Aorta (tissue), 5 donors: ENCODE results near the gene SHISAL2A. TPM values are rescaled to one million over a fixed set of nuclear protein-coding genes. Genes with fewer than 3 reads are reported as not detected.
A peak's percentile ranks its signal among the peaks of the same experiment; 100 is the strongest.

Source experiments
- ATAC-seq: fragments of 200-7000 bp; cut with Tn5 transposase; one replicate; pipeline ENCODE4 v1.9.1; 2022; ENCODE audit warnings: moderate library complexity; ENCODE audit not compliant: low FRiP score
- DNase-seq, 2 donors: peaks; one replicate each; pipeline ENCODE4 v3.0.0-alpha.2; 2020
- H3K27ac ChIP-seq, 2 donors: one replicate each; pipeline ENCODE4 v1.5.1; 2013; ENCODE audit warnings: low read length in 2 of 2, mild to moderate bottlenecking in 2 of 2, moderate library complexity in 2 of 2, control low read depth in 1 of 2, inconsistent platforms in 1 of 2, low read depth in 1 of 2
- H3K27me3 ChIP-seq, 2 donors: one replicate each; pipeline ENCODE4 v1.6.1; 2013; ENCODE audit warnings: control low read depth in 1 of 2, low read length in 1 of 2, mild to moderate bottlenecking in 1 of 2, moderate library complexity in 1 of 2; ENCODE audit not compliant: insufficient read depth in 2 of 2, control insufficient read depth in 1 of 2
- H3K36me3 ChIP-seq, 2 donors: one replicate each; pipeline ENCODE4 v1.6.1; 2013; ENCODE audit warnings: control low read depth in 1 of 2, low read length in 1 of 2, mild to moderate bottlenecking in 1 of 2; ENCODE audit not compliant: insufficient read depth in 2 of 2, control insufficient read depth in 1 of 2
- H3K4me1 ChIP-seq, 2 donors: one replicate each; pipeline ENCODE4 v1.6.1; 2013; ENCODE audit warnings: low read length in 2 of 2, control low read depth in 1 of 2, mild to moderate bottlenecking in 1 of 2, moderate library complexity in 1 of 2; ENCODE audit not compliant: insufficient read depth in 2 of 2, control insufficient read depth in 1 of 2
- H3K4me3 ChIP-seq, 2 donors: one replicate each; pipeline ENCODE4 v1.5.1; 2013; ENCODE audit warnings: low read length in 2 of 2, control low read depth in 1 of 2, mild to moderate bottlenecking in 1 of 2
- H3K9me3 ChIP-seq: one replicate; pipeline ENCODE4 v1.6.1; 2013; ENCODE audit warnings: mild to moderate bottlenecking, low read length; ENCODE audit not compliant: control insufficient read depth
- WGBS, 2 donors: extraction: QIAGEN DNeasy Blood & Tissue Kit; methylation state at CpG; one replicate each; pipeline ENCODE4 v1.1.7; 2013; 5-methylcytosine and 5-hydroxymethylcytosine counted together
- intact Hi-C, 2 donors: fragments of 100-400 bp; cut with DNase I; formaldehyde crosslinking; loops; one replicate each; pipeline versions ENCODE4 v1.14.2 to v1.15.0; 2022
- polyA plus RNA-seq, 2 donors: library from polyadenylated mRNA; stranded (reverse); fragments of 200-250 nt; gene quantifications; one replicate each; pipeline ENCODE4 v1.2.3, GENCODE V29; 2013
- total RNA-seq, 2 donors: library from RNA; stranded (reverse); fragmentation: NEBNext Ultra II Directional; extraction: Animal tissue kit (Norgen Biotek cat#: 25700); gene quantifications; one replicate each; pipeline ENCODE4 v1.2.1, GENCODE V29; 2021
- donor health status: healthy with polysubstance abuse.
- donor health status: Bipolar disorder and iron deficiency.
- donor health status: DM: no; HTN: no; CAD: no.
- donor health status: DM: no; HTN: no; CAD: no.
- donor health status: DM: yes; HTN: yes; CAD: no.

SHISAL2A gene
- total and polyA plus RNA-seq, 4 donors, result 0.23 to 0.96 (median 0.88) TPM; not detected in 1

- intact Hi-C loops, result no loop called here
Observed at GRCh38 chr1:52613636-52614373, 19.2 kb upstream of the SHISAL2A start.

GRCh38 chr1:52614671-52615070 is 18.3 kb upstream of the SHISAL2A start:
- ATAC-seq (no peak), DNase-seq (no peak)
- Histone ChIP-seq H3K27me3 (no peaks in the 10 kb centered on the region), H3K36me3 (peaks cover 0 to 2% of the 10 kb centered on the region in 2 donors), H3K4me3 (no peak overlapping the region), H3K9me3 (no peaks in the 10 kb centered on the region), H3K27ac (no peak overlapping the region), H3K4me1 (no peaks in the 10 kb centered on the region)
- intact Hi-C loops, result no loop called here
- 95 to 96% methylated on average over 5 of the region's 5 CpGs for WGBS, 2 donors

More at GRCh38 chr1:52613636-52614373, 19.2 kb upstream of the SHISAL2A start:
- peaks cover 0 to 2% of the 10 kb centered on the region in 2 donors for H3K36me3 ChIP-seq
- H3K4me3 ChIP-seq, result no peak overlapping the region
- DNase-seq, result no peak
- no peaks in the 10 kb centered on the region for H3K9me3 ChIP-seq
- no peak for ATAC-seq
- H3K27ac ChIP-seq, result no peak overlapping the region
- 41 to 54% methylated on average over 2 of the region's 2 CpGs for WGBS, 2 donors
- no peaks in the 10 kb centered on the region for H3K4me1 ChIP-seq
- no peaks in the 10 kb centered on the region for H3K27me3 ChIP-seq

- WGBS, 2 donors, result 72 to 85% methylated on average over 5 of the region's 5 CpGs
- peaks cover under 1% of the 10 kb centered on the region for H3K9me3 ChIP-seq
- H3K4me1 ChIP-seq, result no peaks in the 10 kb centered on the region
- H3K27ac ChIP-seq, result no peak overlapping the region
- H3K4me3 ChIP-seq, result no peak overlapping the region
- no peaks in the 10 kb centered on the region for H3K27me3 ChIP-seq
- no peak for DNase-seq
- H3K36me3 ChIP-seq, result peaks cover 0 to 2% of the 10 kb centered on the region in 2 donors
- intact Hi-C loops, result no loop called here
- ATAC-seq, result no peak
Observed at GRCh38 chr1:52615489-52616042, 17.4 kb upstream of the SHISAL2A start.

GRCh38 chr1:52621950-52622349 is 11.0 kb upstream of the SHISAL2A start:
- Histone ChIP-seq H3K27ac (no peak overlapping the region), H3K4me3 (no peak overlapping the region), H3K4me1 (no peaks in the 10 kb centered on the region), H3K27me3 (no peaks in the 10 kb centered on the region), H3K9me3 (peaks cover 8% of the 10 kb centered on the region), H3K36me3 (peaks cover 0 to 2% of the 10 kb centered on the region in 2 donors)
- DNase-seq (no peak), ATAC-seq (no peak)
- intact Hi-C loops, result no loop called here
- 99 to 100% methylated on average over 2 of the region's 2 CpGs for WGBS, 2 donors

GRCh38 chr1:52623812-52624211 is 9.2 kb upstream of the SHISAL2A start:
- Histone ChIP-seq H3K9me3 (peaks cover 8% of the 10 kb centered on the region), H3K4me3 (no peak overlapping the region), H3K36me3 (peaks cover 0 to 2% of the 10 kb centered on the region in 2 donors), H3K27me3 (no peaks in the 10 kb centered on the region), H3K4me1 (no peaks in the 10 kb centered on the region), H3K27ac (no peak overlapping the region)
- no peak for DNase-seq
- intact Hi-C loops, result no loop called here
- 95% methylated on average over 3 of the region's 3 CpGs for WGBS, 2 donors
- ATAC-seq, result no peak

- ATAC-seq (no peak), DNase-seq (no peak)
- H3K9me3 ChIP-seq, result peaks cover 4% of the 10 kb centered on the region
- H3K4me3 ChIP-seq, result no peak overlapping the region
- WGBS, 2 donors, result 97 to 100% methylated on average over 2 of the region's 2 CpGs
- no peaks in the 10 kb centered on the region for H3K36me3 ChIP-seq
- intact Hi-C loops, result no loop called here
- H3K27ac ChIP-seq, result no peak overlapping the region
- no peaks in the 10 kb centered on the region for H3K27me3 ChIP-seq
- H3K4me1 ChIP-seq, result no peaks in the 10 kb centered on the region
Observed at GRCh38 chr1:52627028-52627427, 5.9 kb upstream of the SHISAL2A start.

- 67 to 68% methylated on average over 8 of the region's 8 CpGs for WGBS, 2 donors
- Histone ChIP-seq H3K9me3 (no peaks in the 10 kb centered on the region), H3K27ac (no peak overlapping the region), H3K27me3 (no peaks in the 10 kb centered on the region), H3K4me1 (no peaks in the 10 kb centered on the region), H3K36me3 (no peaks in the 10 kb centered on the region), H3K4me3 (no peak overlapping the region)
- no peak for DNase-seq
- no peak for ATAC-seq
- intact Hi-C loops, result no loop called here
Observed at GRCh38 chr1:52628614-52629324, 4.2 kb upstream of the SHISAL2A start.

GRCh38 chr1:52629325-52629643 is 3.7 kb upstream of the SHISAL2A start:
- Histone ChIP-seq H3K27me3 (no peaks in the 10 kb centered on the region), H3K9me3 (no peaks in the 10 kb centered on the region), H3K4me1 (no peaks in the 10 kb centered on the region), H3K4me3 (no peak overlapping the region), H3K27ac (no peak overlapping the region), H3K36me3 (no peaks in the 10 kb centered on the region)
- intact Hi-C loops, result no loop called here
- peak; percentile 64 for ATAC-seq
- DNase-seq, result no peak
- 27 to 29% methylated on average over 7 of the region's 7 CpGs for WGBS, 2 donors

GRCh38 chr1:52629667-52630066 is 3.3 kb upstream of the SHISAL2A start:
- H3K4me3 ChIP-seq, result no peak overlapping the region
- H3K27ac ChIP-seq, result no peak overlapping the region
- no peak for ATAC-seq
- no peaks in the 10 kb centered on the region for H3K4me1 ChIP-seq
- H3K27me3 ChIP-seq, result no peaks in the 10 kb centered on the region
- DNase-seq, result no peak
- H3K9me3 ChIP-seq, result no peaks in the 10 kb centered on the region
- intact Hi-C loops, result no loop called here
- 87 to 92% methylated on average over 2 of the region's 2 CpGs for WGBS, 2 donors
- no peaks in the 10 kb centered on the region for H3K36me3 ChIP-seq
